DOHH2 (cell line): ENCODE results near the gene GSTM5.
"Not testable (repeated sequence)": the region's sequence is repeated elsewhere in the genome, so short reads cannot be mapped to it uniquely, and the experiment has no call there.

Experiments
- H3F3A ChIP-seq: fragments of 200-600 bp; sonication (generic), shearing (Covaris generic); 2 replicates; pipeline ENCODE4 v1.6.0; 2016; ENCODE audit warnings: antibody characterized with exemption, mild to moderate bottlenecking; ENCODE audit not compliant: control insufficient read depth, insufficient read depth
- H3K27ac ChIP-seq: fragments of 200-600 bp; sonication (generic); 2 replicates; pipeline ENCODE4 v1.5.1; 2014; ENCODE audit warnings: low read depth, mild to moderate bottlenecking, low read length, moderate library complexity
- H3K27me3 ChIP-seq: fragments of 200-600 bp; sonication (generic); 2 replicates; pipeline ENCODE4 v1.6.1; 2014; ENCODE audit warnings: mild to moderate bottlenecking, low read length, mixed read lengths; ENCODE audit not compliant: control insufficient read depth
- H3K36me3 ChIP-seq: fragments of 200-600 bp; sonication (generic); 2 replicates; pipeline ENCODE4 v1.6.1; 2014; ENCODE audit warnings: mild to moderate bottlenecking, low read length, moderate library complexity, mixed read lengths; ENCODE audit not compliant: control insufficient read depth
- H3K4me1 ChIP-seq: fragments of 200-600 bp; sonication (generic); 2 replicates; pipeline ENCODE4 v1.6.1; 2014; ENCODE audit warnings: mild to moderate bottlenecking, low read length, mixed read lengths; ENCODE audit not compliant: control insufficient read depth
- H3K4me2 ChIP-seq: fragments of 200-600 bp; sonication (generic); 2 replicates; pipeline ENCODE4 v1.6.0; 2014; ENCODE audit warnings: mild to moderate bottlenecking, low read length, moderate library complexity
- H3K4me3 ChIP-seq: fragments of 200-600 bp; sonication (generic); 2 replicates; pipeline ENCODE4 v1.5.1; 2014; ENCODE audit warnings: mild to moderate bottlenecking, low read length, mixed read lengths
- H3K79me2 ChIP-seq: fragments of 200-600 bp; sonication (generic); 2 replicates; pipeline ENCODE4 v1.6.1; 2014; ENCODE audit warnings: mild to moderate bottlenecking, low read length, mixed read lengths; ENCODE audit not compliant: control insufficient read depth
- H3K9me2 ChIP-seq: fragments of 200-600 bp; sonication (generic); replicated peaks from 2 replicates; pipeline ENCODE4 v1.6.1; 2014; ENCODE audit warnings: mild to moderate bottlenecking, low read length, mixed read lengths; ENCODE audit not compliant: control insufficient read depth
- H3K9me3 ChIP-seq: fragments of 200-600 bp; sonication (generic); 2 replicates; pipeline ENCODE4 v1.6.1; 2014; ENCODE audit warnings: antibody characterized with exemption, low read length, mixed read lengths; ENCODE audit not compliant: control insufficient read depth, insufficient read depth
- H4K20me1 ChIP-seq: fragments of 200-600 bp; sonication (generic); 2 replicates; pipeline ENCODE4 v1.6.0; 2014; ENCODE audit warnings: low read depth, mild to moderate bottlenecking, antibody characterized with exemption, low read length, moderate library complexity; ENCODE audit not compliant: control insufficient read depth, insufficient read depth
- CTCF ChIP-seq: fragments of 200-600 bp; sonication (generic); IDR thresholded peaks from one replicate; pipeline ENCODE4 v1.5.1; 2014; ENCODE audit warnings: antibody characterized with exemption, mild to moderate bottlenecking, low read depth, low read length; ENCODE audit not compliant: poor library complexity, severe bottlenecking
- EZH2phosphoT487 ChIP-seq: fragments of 200-600 bp; sonication (generic); IDR thresholded peaks from 2 replicates; pipeline ENCODE4 v1.6.1; 2017; ENCODE audit warnings: borderline replicate concordance, mild to moderate bottlenecking, antibody characterized with exemption, low read length, moderate library complexity, mixed read lengths

Gene GSTM5

GRCh38 chr1:109733236-109733870, 21.3 kb downstream of the GSTM5 start:
- Histone ChIP-seq H3K36me3 (no peaks in the 10 kb centered on the region), H3K4me2 (no peak overlapping the region), H3F3A (no peaks in the 10 kb centered on the region), H4K20me1 (no peaks in the 10 kb centered on the region), H3K9me2 (no peaks in the 10 kb centered on the region), H3K27ac (no peak overlapping the region), H3K27me3 (peaks cover 19% of the 10 kb centered on the region), H3K9me3 (no peaks in the 10 kb centered on the region), H3K79me2 (no peaks in the 10 kb centered on the region), H3K4me1 (no peaks in the 10 kb centered on the region), H3K4me3 (no peak overlapping the region)
- TF ChIP-seq EZH2phosphoT487, result no peak
- TF ChIP-seq CTCF, result no peak

GRCh38 chr1:109739738-109740614, 27.9 kb downstream of the GSTM5 start:
- no peaks in the 10 kb centered on the region for H3K9me2 ChIP-seq
- no peak overlapping the region for H3K4me3 ChIP-seq
- H4K20me1 ChIP-seq, result no peaks in the 10 kb centered on the region
- no peaks in the 10 kb centered on the region for H3K79me2 ChIP-seq
- H3K4me1 ChIP-seq, result no peaks in the 10 kb centered on the region
- no peaks in the 10 kb centered on the region for H3K36me3 ChIP-seq
- H3K9me3 ChIP-seq, result no peaks in the 10 kb centered on the region
- no peaks in the 10 kb centered on the region for H3F3A ChIP-seq
- no peak for TF ChIP-seq CTCF
- no peak for TF ChIP-seq EZH2phosphoT487
- no peak overlapping the region for H3K4me2 ChIP-seq
- H3K27ac ChIP-seq, result no peak overlapping the region
- H3K27me3 ChIP-seq, result peaks cover 10% of the 10 kb centered on the region

GRCh38 chr1:109740615-109741373, 28.7 kb downstream of the GSTM5 start, which contains the start of gene GSTM3:
Gene GSTM3, minus strand, starts transcription at chr1:109741038. Its CDS starts 751 bp downstream, at chr1:109740287.
- H4K20me1 ChIP-seq, result no peaks in the 10 kb centered on the region
- H3K9me3 ChIP-seq, result no peaks in the 10 kb centered on the region
- H3K36me3 ChIP-seq, result no peaks in the 10 kb centered on the region
- H3F3A ChIP-seq, result no peaks in the 10 kb centered on the region
- TF ChIP-seq CTCF, result no peak
- no peak for TF ChIP-seq EZH2phosphoT487
- no peak within 1 kb of the TSS for H3K27ac ChIP-seq
- no peaks in the 10 kb centered on the region for H3K4me1 ChIP-seq
- peaks cover 10% of the 10 kb centered on the region for H3K27me3 ChIP-seq
- H3K4me3 ChIP-seq, result no peak within 1 kb of the TSS
- H3K9me2 ChIP-seq, result no peaks in the 10 kb centered on the region
- no peaks in the 10 kb centered on the region for H3K79me2 ChIP-seq
- H3K4me2 ChIP-seq, result no peak within 1 kb of the TSS

GRCh38 chr1:109748311-109748710, 36.3 kb downstream of the GSTM5 start:
- not testable (repeated sequence) for H3K79me2 ChIP-seq, H3K4me1 ChIP-seq, H3K27ac ChIP-seq, H3K4me2 ChIP-seq, H3F3A ChIP-seq, H3K9me2 ChIP-seq, H3K4me3 ChIP-seq, H3K36me3 ChIP-seq, H3K9me3 ChIP-seq, H4K20me1 ChIP-seq
- H3K27me3 ChIP-seq, result peaks cover 23% of the 10 kb centered on the region
